GM19372 (cell line): ENCODE data around the gene NCCRP1.

Experiments
- ATAC-seq: cut with Tn5 transposase; IDR thresholded peaks from one replicate; pipeline ENCODE4 v1.9.1; 2021; ENCODE audit warnings: mild to moderate bottlenecking, low read depth, moderate library complexity; ENCODE audit not compliant: unreplicated experiment

The NCCRP1 gene

DNA sequence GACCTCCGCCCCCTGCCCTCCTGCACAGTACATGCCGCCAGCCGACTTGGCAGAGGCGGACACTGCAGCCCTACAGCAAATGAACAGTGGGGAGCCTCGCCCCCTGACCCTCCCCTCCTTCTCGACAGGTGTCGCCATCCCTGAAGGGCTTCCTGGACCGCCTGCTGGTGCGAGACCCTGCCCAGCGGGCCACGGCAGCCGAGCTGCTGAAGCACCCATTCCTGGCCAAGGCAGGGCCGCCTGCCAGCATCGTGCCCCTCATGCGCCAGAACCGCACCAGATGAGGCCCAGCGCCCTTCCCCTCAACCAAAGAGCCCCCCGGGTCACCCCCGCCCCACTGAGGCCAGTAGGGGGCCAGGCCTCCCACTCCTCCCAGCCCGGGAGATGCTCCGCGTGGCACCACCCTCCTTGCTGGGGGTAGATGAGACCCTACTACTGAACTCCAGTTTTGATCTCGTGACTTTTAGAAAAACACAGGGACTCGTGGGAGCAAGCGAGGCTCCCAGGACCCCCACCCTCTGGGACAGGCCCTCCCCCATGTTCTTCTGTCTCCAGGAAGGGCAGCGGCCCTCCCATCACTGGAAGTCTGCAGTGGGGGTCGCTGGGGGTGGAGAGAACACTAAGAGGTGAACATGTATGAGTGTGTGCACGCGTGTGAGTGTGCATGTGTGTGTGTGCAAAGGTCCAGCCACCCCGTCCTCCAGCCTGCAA, 18.3 kb upstream of the NCCRP1 start:
- ATAC-seq = no peak

DNA sequence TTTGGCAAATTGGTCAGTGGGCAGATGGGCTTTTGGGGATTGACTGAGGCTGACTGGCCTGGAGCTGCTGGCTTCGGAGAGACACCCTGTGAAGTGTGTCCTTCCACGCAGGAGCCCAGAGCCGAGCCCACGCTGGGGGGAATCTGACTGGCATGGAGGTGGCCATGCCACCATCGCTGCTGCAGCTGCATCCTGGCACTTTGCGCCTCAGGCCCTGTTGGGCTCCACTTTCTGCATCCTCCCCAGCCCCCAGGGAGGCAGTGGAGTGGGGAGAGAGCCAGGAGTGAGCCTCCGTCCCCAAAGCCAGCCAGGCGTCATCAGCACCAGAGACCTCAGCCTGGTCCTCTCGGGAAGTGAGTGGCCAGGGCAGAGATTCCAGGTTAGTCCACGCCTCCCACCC, 17.0 kb upstream of the NCCRP1 start:
- no peak for ATAC-seq

DNA sequence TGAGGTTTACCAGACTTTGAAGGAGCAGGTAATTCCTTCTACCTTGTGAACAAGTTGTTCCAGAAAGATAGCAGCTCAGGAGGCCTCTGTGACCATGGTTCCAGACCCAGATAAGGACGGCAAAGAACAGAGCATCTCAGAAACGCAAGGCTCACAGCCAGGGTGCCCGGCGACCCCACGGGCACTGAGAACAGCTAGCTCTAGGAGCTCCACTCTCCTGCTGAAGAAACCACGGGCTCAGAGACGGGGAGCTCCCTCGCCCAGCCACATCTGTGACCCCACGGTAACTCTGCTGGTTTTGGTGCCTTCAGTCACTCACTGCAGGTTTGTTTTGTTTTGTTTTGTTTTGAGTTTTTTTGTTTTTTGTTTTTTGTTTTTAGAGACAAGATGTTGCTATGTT, 16.0 kb upstream of the NCCRP1 start:
- ATAC-seq = no peak

DNA sequence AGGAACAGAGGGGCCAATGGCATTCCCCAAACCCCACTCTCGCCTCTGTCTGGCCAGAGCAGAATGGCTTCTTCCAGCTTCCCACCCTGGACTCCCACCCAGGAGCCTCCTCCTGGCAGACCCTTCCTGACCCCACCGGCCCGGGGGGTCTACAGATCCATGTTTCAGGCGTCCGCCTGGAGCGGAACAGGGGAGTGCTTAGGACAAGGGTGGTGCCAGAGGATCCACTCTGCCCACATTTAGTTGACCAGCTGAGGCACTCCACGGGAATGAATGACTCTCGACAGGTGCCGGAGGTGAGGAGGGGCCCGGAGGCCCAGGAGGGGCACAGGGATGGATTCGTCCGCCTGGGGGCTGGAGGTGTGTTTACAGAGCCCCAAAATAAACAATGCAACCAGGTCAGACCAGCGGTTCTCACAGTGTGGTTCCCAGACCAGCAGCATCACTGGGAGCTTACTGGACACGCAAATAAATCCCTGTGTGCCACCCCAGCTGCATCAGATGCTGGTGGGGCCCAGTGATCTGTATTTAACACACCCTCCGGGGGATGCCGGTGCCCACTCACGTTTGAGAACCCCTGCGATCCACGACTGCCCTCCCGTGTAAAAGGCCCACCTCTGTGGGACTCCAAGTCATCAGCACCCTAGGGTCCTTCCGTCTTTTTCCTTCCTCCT, 15.1 kb upstream of the NCCRP1 start:
- no peak for ATAC-seq

DNA sequence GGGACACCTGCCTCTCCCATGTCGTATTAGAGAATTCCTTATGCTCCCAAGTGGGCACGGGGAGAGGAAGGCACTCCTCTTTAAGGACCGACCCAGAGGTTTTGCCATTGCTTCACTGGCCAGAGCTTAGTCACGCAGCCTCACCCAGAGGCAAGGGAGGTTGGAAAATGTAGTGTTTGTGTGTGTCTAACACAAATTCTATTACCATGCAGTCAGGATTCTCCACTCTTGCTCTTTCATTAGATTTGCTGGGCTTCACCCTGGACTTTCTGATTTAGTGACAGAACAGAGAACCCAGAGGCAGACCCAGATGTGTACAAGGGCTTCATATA, 14.6 kb upstream of the NCCRP1 start:
- ATAC-seq = no peak

DNA sequence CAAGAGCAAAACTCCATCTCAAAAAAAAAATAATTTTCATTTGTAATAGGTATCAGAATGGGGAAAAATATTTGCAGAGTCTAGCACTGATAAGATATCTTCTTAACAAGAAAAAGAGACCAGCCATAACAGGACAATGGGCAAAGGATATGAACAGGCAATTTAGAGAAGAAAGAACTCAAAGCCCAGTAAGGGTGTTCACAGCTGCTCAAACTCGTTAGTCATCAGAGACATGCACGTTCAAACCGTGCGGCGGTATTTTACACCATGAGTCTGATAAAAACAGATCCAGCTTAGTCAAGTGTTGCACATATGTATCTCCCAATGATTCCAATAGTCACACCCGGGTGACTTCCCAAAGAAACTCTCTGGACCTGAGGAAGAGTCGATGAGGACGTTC, 13.7 kb upstream of the NCCRP1 start:
- ATAC-seq = no peak

DNA sequence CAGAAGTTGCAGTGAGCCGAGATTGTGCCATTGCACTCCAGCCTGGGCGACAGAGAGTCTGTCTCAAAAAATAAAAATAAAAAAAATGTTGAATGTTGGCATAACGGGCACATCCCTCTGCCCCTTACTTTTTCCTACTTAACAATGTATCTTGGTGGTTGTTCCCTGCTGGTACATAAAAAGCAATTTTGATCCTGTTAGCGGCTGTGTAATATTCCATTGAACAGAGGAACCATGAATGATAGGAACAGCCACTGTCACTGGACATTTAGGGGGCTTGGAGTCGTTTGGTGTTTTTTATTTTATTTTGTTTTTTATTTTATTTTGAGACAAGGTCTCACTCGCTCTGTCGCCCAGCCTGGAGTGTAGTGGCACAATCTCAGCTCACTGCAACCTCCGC, 10.4 kb upstream of the NCCRP1 start:
- ATAC-seq = no peak

DNA sequence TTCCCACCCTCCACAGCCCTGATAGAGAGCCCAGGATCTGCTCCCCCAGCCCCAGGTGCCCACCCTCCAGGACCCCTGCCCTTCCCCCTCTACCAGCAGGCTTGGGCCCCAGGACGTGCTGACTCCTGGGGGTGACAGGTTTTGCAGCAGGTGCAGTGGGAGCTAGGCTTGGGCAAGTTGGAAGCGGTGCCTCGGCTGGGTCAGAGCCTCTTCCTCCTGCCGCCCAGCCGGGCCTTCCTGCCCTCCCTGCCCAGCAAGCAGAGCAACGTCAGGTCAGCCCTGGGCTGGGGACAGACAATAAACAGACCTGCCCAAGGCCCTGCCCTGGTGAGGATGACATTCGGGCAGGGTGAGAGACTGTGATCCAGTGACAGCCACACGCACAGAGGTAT, 9.2 kb upstream of the NCCRP1 start:
- ATAC-seq = no peak

DNA sequence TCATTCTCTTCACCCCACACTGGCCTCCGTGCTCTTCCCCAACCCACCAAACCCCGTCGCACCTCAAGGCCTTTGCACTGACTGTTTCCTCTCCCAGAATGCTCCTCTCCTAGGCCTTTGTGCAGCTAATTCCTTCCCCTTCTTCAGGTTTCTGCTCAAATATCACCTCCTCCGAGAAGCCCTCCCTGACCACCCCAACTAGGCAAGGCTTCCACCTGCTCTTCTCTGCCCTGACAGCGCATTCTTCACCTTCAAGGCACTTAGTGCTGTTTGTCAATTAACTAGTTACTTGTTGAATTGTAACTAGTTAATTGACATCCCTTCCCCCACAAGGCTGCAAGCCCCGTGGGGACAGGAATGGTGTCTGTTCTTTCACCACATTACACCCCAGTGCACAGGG, 7.8 kb upstream of the NCCRP1 start:
- no peak for ATAC-seq

DNA sequence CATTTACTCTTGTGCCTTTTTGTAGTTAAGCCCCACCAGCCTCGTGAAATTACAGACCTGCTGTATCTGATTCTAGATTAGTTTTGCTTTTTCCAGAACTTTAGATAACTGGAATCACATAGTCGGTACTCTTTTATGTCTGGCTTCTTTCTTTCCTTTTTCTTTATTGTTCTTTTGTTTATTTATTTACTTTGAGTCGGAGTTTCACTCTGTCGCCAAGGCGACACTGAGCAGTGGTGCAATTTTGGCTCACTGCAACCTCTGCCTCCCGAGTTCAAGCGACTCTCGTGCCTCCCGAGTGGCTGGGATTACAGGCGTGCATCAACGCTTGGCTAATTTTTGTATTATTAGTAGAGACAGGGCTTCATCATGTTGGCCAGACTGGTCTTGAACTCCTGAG, 6.0 kb upstream of the NCCRP1 start:
- ATAC-seq = no peak

DNA sequence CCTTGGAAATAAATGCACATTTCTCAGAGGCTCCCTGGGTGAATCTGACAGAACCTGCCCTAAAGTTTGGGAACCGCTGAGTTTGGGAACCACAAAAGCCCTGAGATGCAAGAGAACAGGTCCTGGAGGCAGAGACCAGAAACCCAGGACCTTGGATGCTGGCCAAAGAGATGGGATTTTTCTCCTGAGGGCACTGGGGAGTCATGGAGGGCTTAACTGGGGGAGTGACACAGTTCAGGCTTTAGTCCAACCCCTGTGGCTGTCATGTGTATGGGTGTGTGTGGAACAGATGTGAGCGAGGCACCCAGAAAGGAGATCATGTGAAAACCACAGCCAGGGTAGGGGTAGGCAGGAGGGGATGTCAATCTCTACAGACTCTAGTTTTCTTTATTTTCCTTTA, 3.9 kb upstream of the NCCRP1 start:
- ATAC-seq = no peak

DNA sequence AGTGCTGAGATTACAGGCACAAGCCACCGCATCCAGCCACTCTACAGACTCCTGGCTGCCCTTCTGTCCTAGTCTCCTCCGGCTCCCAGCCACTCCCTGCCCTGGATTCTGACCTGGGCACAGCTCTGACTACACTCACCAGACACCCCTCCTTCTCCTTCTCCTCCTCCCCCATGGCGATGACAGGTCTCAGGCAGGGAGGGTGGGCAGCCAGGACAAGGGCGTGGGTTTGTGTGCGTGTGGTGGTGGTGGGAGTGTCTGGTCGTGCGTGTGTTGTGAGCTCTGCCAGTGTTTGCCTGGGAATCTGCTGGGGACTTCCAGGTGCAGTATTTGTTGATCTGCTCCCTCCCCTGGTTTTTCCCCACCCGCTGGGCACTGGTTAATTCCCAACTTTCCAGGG, 3.0 kb upstream of the NCCRP1 start:
- no peak for ATAC-seq

DNA sequence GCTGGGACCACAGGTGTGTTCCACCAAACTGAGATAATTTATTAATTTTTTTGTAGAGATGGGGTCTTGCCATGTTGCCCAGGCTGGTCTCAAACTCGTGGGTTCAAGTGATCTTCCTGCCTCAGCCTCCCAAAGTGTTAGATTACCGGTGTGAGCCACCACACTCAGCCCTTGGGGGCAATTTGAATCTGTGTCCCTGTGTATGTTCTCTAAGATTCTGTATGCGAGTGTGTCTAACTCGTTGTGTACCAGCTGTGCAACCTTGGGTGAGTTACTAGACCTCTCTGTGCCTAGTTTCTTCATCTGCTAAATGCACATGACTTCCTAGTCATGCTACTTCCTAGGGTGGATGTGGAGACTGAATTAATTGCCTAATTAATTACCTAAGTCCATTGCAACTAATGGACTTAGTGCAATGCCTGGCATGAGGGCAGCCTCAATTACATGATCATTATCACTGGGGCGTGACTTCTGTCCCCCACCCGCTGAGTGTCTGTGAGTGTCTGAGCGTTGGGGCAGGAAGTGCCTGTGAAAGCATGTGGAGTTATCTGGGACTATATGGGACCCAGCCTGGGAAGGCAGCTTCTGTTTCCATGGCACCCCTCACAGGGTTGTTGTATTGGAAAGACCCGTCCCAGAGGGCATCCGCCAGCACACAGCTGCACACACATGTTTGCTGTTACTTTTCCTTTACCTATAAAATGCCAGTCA, 1.8 kb upstream of the NCCRP1 start:
- no peak for ATAC-seq

DNA sequence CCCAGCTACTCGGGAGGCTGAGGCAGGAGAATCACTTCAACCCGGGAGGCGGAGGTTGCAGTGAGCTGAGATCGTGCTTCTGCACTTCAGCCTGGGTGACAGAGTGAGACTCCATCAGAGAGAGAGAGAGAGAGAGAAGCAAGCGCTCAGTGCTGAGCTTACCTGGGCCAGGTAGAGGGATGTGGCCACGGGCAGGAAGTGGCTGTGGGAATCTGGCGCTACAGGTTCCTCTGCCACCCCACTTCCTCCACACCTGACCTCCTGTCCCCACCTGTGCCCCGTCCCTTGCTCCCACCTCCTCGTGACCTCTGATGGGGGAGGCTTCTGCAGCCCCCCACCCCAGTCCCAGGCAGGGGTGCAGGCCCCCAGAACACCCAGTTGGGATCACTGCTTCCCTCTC, 1.0 kb upstream of the NCCRP1 start:
- ATAC-seq = no peak

DNA sequence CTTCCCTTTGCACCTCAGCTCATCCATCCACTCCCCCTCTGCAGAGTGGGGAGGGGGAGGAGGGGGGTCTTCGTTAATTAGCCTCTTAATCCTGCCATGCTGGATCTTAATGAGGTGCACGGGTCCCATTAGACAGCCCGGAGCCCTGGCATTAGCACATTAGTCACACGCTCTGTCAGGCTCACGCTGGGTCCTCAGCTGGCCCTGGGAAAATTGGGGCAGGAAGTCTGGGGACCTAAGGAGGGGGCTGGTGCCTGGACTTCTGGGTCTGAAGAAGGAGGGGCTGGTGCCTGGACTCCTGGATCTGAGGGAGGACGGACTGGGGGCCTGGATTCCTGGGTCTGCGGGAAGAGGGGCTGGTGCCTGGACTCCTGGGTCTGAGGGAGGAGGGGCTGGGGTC, 444 bp upstream of the NCCRP1 start:
- no peak for ATAC-seq

DNA sequence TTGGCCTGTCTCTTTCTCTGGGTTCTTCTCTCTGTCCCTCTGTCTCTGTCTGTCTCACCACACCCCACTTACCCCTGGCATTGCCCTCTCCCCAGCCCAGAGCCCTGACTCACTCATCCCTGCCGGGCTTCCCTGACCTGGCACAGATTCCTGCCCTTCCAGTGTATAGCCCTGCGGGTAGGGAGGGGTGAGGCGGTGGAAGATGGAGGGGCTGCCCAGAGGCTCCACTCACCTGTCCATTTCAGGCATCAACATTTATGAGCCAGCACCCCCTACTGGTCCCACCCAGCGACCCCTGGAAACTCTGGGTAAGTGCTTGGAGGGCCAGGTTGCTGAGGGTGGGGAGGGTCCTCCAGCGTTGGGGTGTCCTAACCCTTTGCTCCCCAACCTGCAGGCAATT, 1.0 kb downstream of the NCCRP1 start:
- ATAC-seq = no peak

DNA sequence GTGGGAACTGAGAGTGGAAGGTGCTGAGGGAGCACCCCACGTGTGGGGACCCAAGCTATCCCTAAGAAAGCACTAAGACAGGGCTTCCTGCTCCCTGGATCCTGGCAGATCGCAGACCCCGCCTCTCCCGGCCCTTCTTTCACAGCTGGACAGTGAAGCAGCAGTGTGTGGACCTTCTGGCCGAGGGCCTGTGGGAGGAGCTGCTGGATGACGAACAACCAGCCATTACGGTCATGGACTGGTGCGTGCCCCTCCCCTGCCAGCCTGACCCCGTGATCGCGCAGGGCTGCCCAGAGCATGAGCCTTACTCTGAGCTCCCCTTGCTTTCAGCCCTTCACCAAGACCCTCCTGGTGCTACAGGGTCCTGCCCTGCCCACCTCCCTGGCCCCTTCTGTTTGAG, 2.3 kb downstream of the NCCRP1 start:
- no peak for ATAC-seq

DNA sequence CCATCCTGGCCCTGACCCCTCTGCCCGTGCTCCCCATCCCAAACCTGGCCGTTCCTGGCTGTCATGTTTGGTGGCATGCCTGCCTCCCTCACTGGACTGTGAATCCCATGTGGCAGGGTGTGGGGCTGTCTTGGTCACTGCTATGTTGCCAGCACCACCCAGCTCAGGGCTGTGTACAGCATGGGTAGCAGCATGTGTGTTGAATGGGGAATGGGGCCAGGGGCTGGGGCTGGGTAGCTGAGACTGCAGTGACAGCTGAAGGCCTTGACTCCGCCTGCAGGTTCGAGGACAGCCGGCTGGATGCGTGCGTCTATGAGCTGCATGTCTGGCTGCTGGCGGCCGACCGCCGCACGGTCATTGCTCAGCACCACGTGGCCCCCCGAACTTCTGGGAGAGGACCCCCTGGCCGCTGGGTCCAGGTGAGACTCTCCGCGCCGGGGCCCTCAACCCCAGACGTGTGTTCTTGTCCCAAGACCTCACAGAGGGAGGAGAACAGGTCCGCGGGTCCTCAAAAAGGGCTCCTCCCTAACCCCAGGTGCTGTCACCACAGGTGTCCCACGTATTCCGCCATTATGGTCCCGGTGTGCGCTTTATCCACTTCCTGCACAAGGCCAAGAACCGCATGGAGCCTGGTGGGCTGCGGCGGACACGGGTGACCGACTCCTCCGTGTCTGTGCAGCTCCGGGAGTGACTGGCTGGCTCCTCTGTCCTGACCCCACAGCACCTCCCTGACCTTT, 3.5 kb downstream of the NCCRP1 start:
- no peak for ATAC-seq

DNA sequence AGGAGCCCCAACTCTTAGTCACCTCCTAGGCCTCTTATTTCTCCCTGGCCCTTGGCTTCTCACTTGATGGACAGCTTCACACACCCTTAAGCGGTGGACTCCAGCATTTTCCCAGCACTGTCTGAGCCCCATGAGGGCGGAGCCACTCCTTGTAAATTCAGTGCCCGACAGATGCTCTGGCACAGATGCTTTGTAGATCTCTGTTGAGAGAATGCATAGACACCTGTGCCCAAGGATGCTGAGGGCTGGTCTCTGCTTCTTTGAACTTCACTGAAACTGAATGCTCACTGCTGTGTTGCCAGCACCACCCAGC, 4.0 kb downstream of the NCCRP1 start:
- no peak for ATAC-seq

DNA sequence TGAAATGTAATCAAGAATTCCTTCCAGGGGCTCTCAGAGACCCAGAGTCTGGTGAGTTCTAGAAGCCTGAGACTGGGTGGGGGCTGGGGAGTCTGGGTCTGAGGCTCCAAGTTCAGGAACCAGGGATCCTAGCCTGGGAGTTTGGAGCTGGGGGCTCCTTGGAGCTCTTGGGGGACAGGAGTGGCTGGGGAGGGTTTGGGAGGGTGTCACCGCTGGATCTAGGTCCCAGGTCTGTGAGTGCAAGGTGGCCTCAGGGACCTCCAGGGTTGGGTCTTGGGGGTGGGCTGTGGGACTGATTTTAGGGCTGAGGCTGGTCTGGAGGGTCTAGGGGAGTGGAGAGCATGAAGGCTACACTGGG, 6.2 kb downstream of the NCCRP1 start:
- no peak for ATAC-seq
